H1 (cell line): ENCODE measurements around the gene ATXN7. TPM values are rescaled to one million over a fixed set of nuclear protein-coding genes. Genes with fewer than 3 reads are reported as not detected.

ENCODE experiments used
- CTCF ChIA-PET: fragments of 300-600 bp; sonication (Branson Sonifier 250); formaldehyde crosslinking; loops from one replicate; lab custom pipeline; 2021; ENCODE audit not compliant: partially characterized antibody; lab: Charles Lee
- POLR2A ChIA-PET: fragments of 300-600 bp; sonication (Branson Sonifier 250); formaldehyde crosslinking; loops from one replicate; lab custom pipeline; 2021; ENCODE audit warnings: inconsistent platforms; ENCODE audit not compliant: partially characterized antibody; lab: Charles Lee
- DNase-seq, 2 experiments: peaks; one replicate each; pipeline versions ENCODE4 v3.0.0 to v3.0.0-alpha.2; 2010 to 2022; ENCODE audit warnings: low spot score in 2 of 2, low read depth in 1 of 2, mixed read lengths in 1 of 2
- FAIRE-seq: peaks from 2 replicates; lab custom pipeline; 2011; peaks lifted over from hg19 to GRCh38; lab: Jason Lieb, UNC
- H2AFZ ChIP-seq: 2 replicates; pipeline ENCODE4 v1.8.1; 2012; ENCODE audit warnings: low read length, inconsistent platforms
- H2AK5ac ChIP-seq: 2 replicates; pipeline ENCODE4 v1.6.1; 2013; ENCODE audit warnings: low read depth, low read length
- H2BK120ac ChIP-seq: replicated peaks from 2 replicates; pipeline ENCODE3; 2013; ENCODE audit warnings: low read depth, low read length, inconsistent platforms
- H2BK12ac ChIP-seq: 2 replicates; pipeline ENCODE4 v1.6.1; 2013; ENCODE audit warnings: low read depth, low read length
- H2BK15ac ChIP-seq: 2 replicates; pipeline ENCODE4 v1.6.1; 2013; ENCODE audit warnings: low read length
- H2BK20ac ChIP-seq: 2 replicates; pipeline ENCODE4 v1.6.1; 2013; ENCODE audit warnings: low read length
- H2BK5ac ChIP-seq: 2 replicates; pipeline ENCODE4 v1.6.1; 2013; ENCODE audit warnings: low read depth, low read length
- H3K14ac ChIP-seq: 2 replicates; pipeline ENCODE4 v1.6.1; 2013; ENCODE audit warnings: inconsistent platforms; ENCODE audit not compliant: insufficient read length
- H3K18ac ChIP-seq: 2 replicates; pipeline ENCODE4 v1.6.1; 2013; ENCODE audit warnings: low read length; ENCODE audit errors: extremely low read depth
- H3K23ac ChIP-seq: 2 replicates; pipeline ENCODE4 v1.6.1; 2013; ENCODE audit warnings: inconsistent platforms; ENCODE audit not compliant: insufficient read length
- H3K23me2 ChIP-seq: 2 replicates; pipeline ENCODE4 v1.6.1; 2013; ENCODE audit warnings: low read depth, low read length
- H3K27ac ChIP-seq: 2 replicates; pipeline ENCODE4 v1.6.1; 2011; ENCODE audit warnings: low read depth, low read length, inconsistent platforms
- H3K27me3 ChIP-seq, 4 experiments: replicated peaks in 1 of 4; 1 replicate in 1 of 4; 2 replicates in 3 of 4; pipeline versions ENCODE4 v1.6.1 to v1.8.1; 2011 to 2013; ENCODE audit warnings: low read length in 3 of 4, mild to moderate bottlenecking in 3 of 4, inconsistent platforms in 2 of 4, mixed read lengths in 2 of 4, moderate library complexity in 1 of 4; ENCODE audit not compliant: control insufficient read depth in 3 of 4, insufficient read depth in 3 of 4; ENCODE audit errors: extremely low read depth in 1 of 4
- H3K36me3 ChIP-seq, 4 experiments: 2 replicates each; pipeline versions ENCODE4 v1.6.1 to v1.8.1; 2011 to 2013; ENCODE audit warnings: mild to moderate bottlenecking in 4 of 4, low read length in 3 of 4, moderate library complexity in 2 of 4, control low read depth in 1 of 4, inconsistent platforms in 1 of 4; ENCODE audit not compliant: insufficient read depth in 4 of 4, control insufficient read depth in 2 of 4
- H3K4ac ChIP-seq: replicated peaks from 2 replicates; pipeline ENCODE3; 2013; ENCODE audit warnings: low read length, low read depth, mixed read lengths, inconsistent platforms; ENCODE audit not compliant: insufficient read length
- H3K4me1 ChIP-seq, 4 experiments: replicated peaks in 1 of 4; 1 replicate in 1 of 4; 2 replicates in 3 of 4; pipeline versions ENCODE4 v1.6.1 to v1.8.1; 2011 to 2013; ENCODE audit warnings: low read length in 3 of 4, inconsistent platforms in 2 of 4, mixed read lengths in 1 of 4; ENCODE audit not compliant: insufficient read depth in 4 of 4, control insufficient read depth in 3 of 4
- H3K4me2 ChIP-seq, 2 experiments: 2 replicates each; pipeline versions ENCODE4 v1.6.1 to v1.8.1; 2011 to 2013; ENCODE audit warnings: low read depth in 2 of 2, low read length in 2 of 2, control low read depth in 1 of 2, inconsistent platforms in 1 of 2, mild to moderate bottlenecking in 1 of 2; ENCODE audit not compliant: insufficient read depth in 1 of 2
- H3K4me3 ChIP-seq, 4 experiments: fragments of 200-600, 300-600 bp in 1 of 4; sonication (generic), shearing (Covaris generic), sonication (Bioruptor Twin) in 1 of 4; 2 replicates each; pipeline versions ENCODE4 v1.5.1 to v1.8.1; 2011 to 2016; ENCODE audit warnings: low read length in 4 of 4, low read depth in 3 of 4, control low read depth in 2 of 4, inconsistent platforms in 2 of 4, mild to moderate bottlenecking in 2 of 4, mixed read lengths in 1 of 4, moderate library complexity in 1 of 4; ENCODE audit not compliant: insufficient read depth in 2 of 4; ENCODE audit errors: extremely low read depth in 1 of 4
- H3K56ac ChIP-seq: replicated peaks from 2 replicates; pipeline ENCODE3; 2013; ENCODE audit warnings: low read depth, mild to moderate bottlenecking, mixed read lengths, low read length, inconsistent platforms; ENCODE audit not compliant: insufficient read length
- H3K79me1 ChIP-seq: 2 replicates; pipeline ENCODE4 v1.6.1; 2013; ENCODE audit warnings: low read depth, low read length, control low read depth
- H3K79me2 ChIP-seq, 2 experiments: 2 replicates each; pipeline versions ENCODE4 v1.6.1 to v1.8.1; 2012 to 2013; ENCODE audit warnings: low read length in 2 of 2, mild to moderate bottlenecking in 2 of 2, inconsistent platforms in 1 of 2; ENCODE audit not compliant: insufficient read depth in 2 of 2, control insufficient read depth in 1 of 2
- H3K9ac ChIP-seq, 4 experiments: replicated peaks in 1 of 4; 1 replicate in 1 of 4; 2 replicates in 3 of 4; pipeline versions ENCODE4 v1.6.1 to v1.8.1; 2011 to 2013; ENCODE audit warnings: low read depth in 3 of 4, low read length in 3 of 4, control low read depth in 2 of 4, mild to moderate bottlenecking in 2 of 4, moderate library complexity in 2 of 4, inconsistent platforms in 1 of 4; ENCODE audit errors: extremely low read depth in 1 of 4
- H3K9me3 ChIP-seq, 2 experiments: 2 replicates each; pipeline versions ENCODE4 v1.6.1 to v1.8.1; 2012 to 2013; ENCODE audit warnings: mild to moderate bottlenecking in 2 of 2, moderate library complexity in 2 of 2, control low read depth in 1 of 2, inconsistent platforms in 1 of 2, low read depth in 1 of 2, low read length in 1 of 2, mixed read lengths in 1 of 2; ENCODE audit not compliant: insufficient read depth in 2 of 2
- H4K20me1 ChIP-seq, 2 experiments: replicated peaks in 1 of 2; 2 replicates each; pipeline versions ENCODE3 to v1.8.1; 2011 to 2013; ENCODE audit warnings: inconsistent platforms in 2 of 2, low read length in 2 of 2, mild to moderate bottlenecking in 1 of 2; ENCODE audit not compliant: insufficient read depth in 2 of 2, control insufficient read depth in 1 of 2
- H4K5ac ChIP-seq: 2 replicates; pipeline ENCODE4 v1.6.1; 2013; ENCODE audit warnings: low read length, low read depth, mixed read lengths, inconsistent platforms; ENCODE audit not compliant: insufficient read length
- H4K8ac ChIP-seq: 2 replicates; pipeline ENCODE4 v1.8.0; 2013; ENCODE audit warnings: mild to moderate bottlenecking, moderate library complexity, low read length, inconsistent platforms; ENCODE audit not compliant: insufficient read depth; ENCODE audit errors: extremely low read depth
- H4K91ac ChIP-seq: replicated peaks from 2 replicates; pipeline ENCODE3; 2013; ENCODE audit warnings: low read length, mixed read lengths, inconsistent platforms; ENCODE audit not compliant: insufficient read length
- CEBPB ChIP-seq: IDR thresholded peaks from 2 replicates; pipeline ENCODE4 v1.6.1; 2012; ENCODE audit warnings: low read depth, low read length
- HDAC2 ChIP-seq, 2 experiments: fragments of 300-600 bp in 1 of 2; sonication (generic) in 1 of 2; IDR thresholded peaks; 2 replicates each; pipeline ENCODE4 v1.6.1; 2011 to 2012; ENCODE audit warnings: low read depth in 2 of 2, low read length in 2 of 2, mild to moderate bottlenecking in 2 of 2, moderate library complexity in 2 of 2, borderline replicate concordance in 1 of 2, inconsistent platforms in 1 of 2
- MAFK ChIP-seq: IDR thresholded peaks from 2 replicates; pipeline ENCODE4 v1.6.1; 2012; ENCODE audit warnings: low read depth, mild to moderate bottlenecking, improper control_type of control experiment, low read length
- POU5F1 ChIP-seq: IDR thresholded peaks from 2 replicates; pipeline ENCODE4 v1.6.1; 2011; ENCODE audit warnings: low read depth, mild to moderate bottlenecking, low read length, moderate library complexity
- SP1 ChIP-seq: IDR thresholded peaks from 2 replicates; pipeline ENCODE4 v1.6.1; 2011; ENCODE audit warnings: low read depth, low read length
- WGBS, 2 experiments: shearing (Covaris generic) in 1 of 2; methylation state at CpG; one replicate each; pipeline versions ENCODE4 v1.1.6 to v1.1.7; 2013 to 2015; ENCODE audit warnings: low lambda C conversion rate in 2 of 2, mixed read lengths in 2 of 2, inconsistent platforms in 1 of 2, low coverage in 1 of 2, missing lambda C conversion rate in 1 of 2; ENCODE audit not compliant: insufficient replicate concordance in 2 of 2, insufficient coverage in 1 of 2, insufficient read length in 1 of 2; ENCODE audit errors: extremely low coverage in 1 of 2, missing lambda C conversion rate in 1 of 2; 5-methylcytosine and 5-hydroxymethylcytosine counted together
- polyA plus RNA-seq, 7 experiments: library from polyadenylated mRNA; depleted of rRNA in 3 of 7; stranded (reverse) in 5 of 7; unstranded in 2 of 7; fragments of >200 nt in 5 of 7; fragments of 200-250 nt in 2 of 7; gene quantifications; 1 replicate in 5 of 7; 2 replicates in 1 of 7; 4 replicates in 1 of 7; pipeline versions ENCODE4 v1.2.1 to v1.2.3, GENCODE V29; 2011 to 2013; ENCODE audit warnings: missing spikeins in 2 of 7, mixed read lengths in 2 of 7
- total RNA-seq: library from RNA; stranded (reverse); fragmentation: NEBNext Ultra II Directional; extraction: Animal tissue kit (Norgen Biotek cat#: 25700); gene quantifications from 2 replicates; pipeline ENCODE4 v1.2.1, GENCODE V29; 2021

The ATXN7 gene
- total and polyA plus RNA-seq, 2 of the 8 experiments (the other 6 are each of a cell fraction or from before 2014, with no cell fraction given), result 15.5 to 16.8 TPM

DNA sequence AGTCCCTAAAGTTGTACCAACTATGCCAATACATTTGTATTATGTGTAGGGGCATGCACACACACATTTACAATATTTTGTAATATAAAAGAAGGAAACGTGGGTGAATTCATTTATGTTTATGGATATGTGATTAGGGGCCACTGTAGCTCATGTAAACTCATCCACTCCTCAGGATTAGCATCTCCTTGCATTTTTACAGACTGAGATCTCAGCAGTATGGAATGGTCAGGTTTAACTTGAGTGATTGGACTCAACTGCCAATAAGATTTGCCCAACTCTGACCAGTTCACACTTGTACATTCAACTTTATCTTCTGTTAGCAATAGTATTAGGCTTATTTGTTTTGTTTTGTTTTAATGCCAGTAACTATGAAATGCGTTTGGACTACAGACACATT lies 123.2 kb downstream of the ATXN7 start:
- peaks cover 9 to 31% (median 17%) of the 10 kb centered on the region in 4 experiments; a peak in 7 of 8 replicates for H3K36me3 ChIP-seq
- H3K4ac ChIP-seq, result no peak overlapping the region
- no peak overlapping the region for H3K4me2 ChIP-seq
- POLR2A ChIA-PET, result interaction anchor here (1.1 kb wide), 1 partner anchor 242 kb away, joined by 3 read pairs; no protein-coding TSS in a partner anchor
- no peaks in the 10 kb centered on the region for H3K79me1 ChIP-seq
- H2AFZ ChIP-seq, result no peak overlapping the region
- FAIRE-seq (no peak), DNase-seq (no peak)
- no peak overlapping the region for H3K27ac ChIP-seq
- H4K8ac ChIP-seq, result no peak overlapping the region
- H2BK12ac ChIP-seq, result no peak overlapping the region
- no peak overlapping the region for H3K56ac ChIP-seq
- no peak overlapping the region for H2BK5ac ChIP-seq
- H4K5ac ChIP-seq, result no peak overlapping the region
- no peak overlapping the region for H3K4me3 ChIP-seq
- 79% methylated on average over 2 of the region's 2 CpGs; no CpG with 5 or more reads in 1 of the 2 experiments for WGBS, 2 experiments
- H3K18ac ChIP-seq, result no peak overlapping the region
- no peaks in the 10 kb centered on the region for H3K23me2 ChIP-seq
- peaks cover 0 to 3% (median 0%) of the 10 kb centered on the region in 4 experiments; a peak in 1 of 7 replicates for H3K4me1 ChIP-seq
- H2BK20ac ChIP-seq, result no peak overlapping the region
- H3K14ac ChIP-seq, result no peak overlapping the region
- no peak overlapping the region for H3K23ac ChIP-seq
- H3K9ac ChIP-seq, result no peak overlapping the region
- no peaks in the 10 kb centered on the region for H4K20me1 ChIP-seq
- H4K91ac ChIP-seq, result no peak overlapping the region
- no peaks in the 10 kb centered on the region for H3K27me3 ChIP-seq
- H3K9me3 ChIP-seq, result no peaks in the 10 kb centered on the region
- H2BK15ac ChIP-seq, result no peak overlapping the region
- H2BK120ac ChIP-seq, result no peak overlapping the region
- no peaks in the 10 kb centered on the region for H3K79me2 ChIP-seq
- CTCF ChIA-PET, result interaction anchor here (0.6 to 1.5 kb wide), 2 partner anchors 11 to 263 kb away, joined by 3 read pairs; no protein-coding TSS in a partner anchor
- no peak overlapping the region for H2AK5ac ChIP-seq
- no peak for TF ChIP-seq MAFK
- no peak for TF ChIP-seq POU5F1
- no peak for TF ChIP-seq CEBPB
- no peak for TF ChIP-seq SP1
- TF ChIP-seq HDAC2 (IDR thresholded peaks at IDR 0.05; ENCODE audit: borderline replicate concordance in 1 of 2, low read depth in 2 of 2, low read length in 2 of 2), result no peak
